Muscle layer of colon (tissue), 2 donors: ENCODE data around the gene C12orf57.

Source experiments
- H3K27ac ChIP-seq: one replicate; pipeline ENCODE4 v1.7.0; 2013; ENCODE audit warnings: low read depth, mild to moderate bottlenecking, low read length, moderate library complexity
- H3K27me3 ChIP-seq, 2 donors: one replicate each; pipeline ENCODE4 v1.7.0; 2013; ENCODE audit warnings: low read length in 2 of 2, mild to moderate bottlenecking in 2 of 2; ENCODE audit not compliant: insufficient read depth in 2 of 2, control insufficient read depth in 1 of 2
- H3K36me3 ChIP-seq: one replicate; pipeline ENCODE4 v1.7.0; 2013; ENCODE audit warnings: mild to moderate bottlenecking, low read length; ENCODE audit not compliant: insufficient read depth
- H3K4me1 ChIP-seq: one replicate; pipeline ENCODE4 v1.7.0; 2013; ENCODE audit warnings: mild to moderate bottlenecking, low read length; ENCODE audit not compliant: insufficient read depth
- H3K4me3 ChIP-seq, 2 donors: one replicate each; pipeline ENCODE4 v1.7.0; 2013; ENCODE audit warnings: low read length in 2 of 2, low read depth in 1 of 2, mild to moderate bottlenecking in 1 of 2, moderate library complexity in 1 of 2
- H3K9ac ChIP-seq: one replicate; pipeline ENCODE4 v1.7.0; 2013; ENCODE audit warnings: low read length
- H3K9me3 ChIP-seq: one replicate; pipeline ENCODE4 v1.7.0; 2013; ENCODE audit warnings: mild to moderate bottlenecking, low read length
- donor health status: abdominal sarcoma.
- donor health status: Adenocarcinoma of cecum.

Gene C12orf57

DNA sequence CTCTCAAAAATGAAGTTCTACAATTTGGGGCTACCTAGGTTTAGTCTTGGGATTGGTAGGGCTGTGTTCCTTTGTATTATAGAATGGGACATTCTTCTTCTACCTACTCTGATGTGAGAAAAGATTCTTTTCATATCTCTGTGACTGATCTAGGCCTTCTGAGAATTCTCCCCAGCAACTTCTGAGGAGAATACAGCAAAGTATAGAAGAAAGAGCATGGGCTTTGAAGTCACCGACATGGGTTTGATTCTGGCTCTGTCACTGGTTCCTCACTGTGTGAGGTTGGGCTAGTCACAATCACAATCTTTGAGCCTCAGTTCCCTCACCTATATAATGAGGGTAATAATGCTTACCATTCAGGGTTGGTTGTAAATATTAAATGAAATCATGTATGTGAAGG is 11.1 kb upstream of the C12orf57 start:
- Histone ChIP-seq H3K36me3 (peaks cover 29% of the 10 kb centered on the region), H3K9ac (no peak overlapping the region), H3K4me3 (no peak overlapping the region), H3K27ac (no peak overlapping the region), H3K27me3 (no peaks in the 10 kb centered on the region), H3K9me3 (no peaks in the 10 kb centered on the region), H3K4me1 (peaks cover 44% of the 10 kb centered on the region)

DNA sequence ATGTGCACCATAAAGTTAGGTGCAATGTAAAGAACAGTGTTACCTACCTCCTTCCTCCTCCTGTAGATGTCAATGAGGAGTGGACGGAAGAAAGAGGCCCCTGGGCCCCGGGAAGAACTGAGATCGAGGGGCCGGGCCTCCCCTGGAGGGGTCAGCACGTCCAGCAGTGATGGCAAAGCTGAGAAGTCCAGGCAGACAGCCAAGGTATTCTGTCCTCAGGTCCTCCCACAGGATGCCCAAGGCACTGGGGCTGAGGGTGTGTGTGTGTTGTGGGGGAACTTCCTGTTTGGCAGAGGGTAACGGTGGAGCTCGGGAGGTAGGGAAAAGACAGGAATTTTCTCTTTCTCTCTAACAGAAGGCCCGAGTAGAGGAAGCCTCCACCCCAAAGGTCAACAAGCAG is 9.7 kb upstream of the C12orf57 start:
- Histone ChIP-seq H3K9ac (no peak overlapping the region), H3K27me3 (no peaks in the 10 kb centered on the region), H3K36me3 (peaks cover 29% of the 10 kb centered on the region), H3K4me1 (peaks cover 54% of the 10 kb centered on the region), H3K27ac (peak overlapping the region; percentile 27), H3K9me3 (no peaks in the 10 kb centered on the region), H3K4me3 (no peak overlapping the region)

DNA sequence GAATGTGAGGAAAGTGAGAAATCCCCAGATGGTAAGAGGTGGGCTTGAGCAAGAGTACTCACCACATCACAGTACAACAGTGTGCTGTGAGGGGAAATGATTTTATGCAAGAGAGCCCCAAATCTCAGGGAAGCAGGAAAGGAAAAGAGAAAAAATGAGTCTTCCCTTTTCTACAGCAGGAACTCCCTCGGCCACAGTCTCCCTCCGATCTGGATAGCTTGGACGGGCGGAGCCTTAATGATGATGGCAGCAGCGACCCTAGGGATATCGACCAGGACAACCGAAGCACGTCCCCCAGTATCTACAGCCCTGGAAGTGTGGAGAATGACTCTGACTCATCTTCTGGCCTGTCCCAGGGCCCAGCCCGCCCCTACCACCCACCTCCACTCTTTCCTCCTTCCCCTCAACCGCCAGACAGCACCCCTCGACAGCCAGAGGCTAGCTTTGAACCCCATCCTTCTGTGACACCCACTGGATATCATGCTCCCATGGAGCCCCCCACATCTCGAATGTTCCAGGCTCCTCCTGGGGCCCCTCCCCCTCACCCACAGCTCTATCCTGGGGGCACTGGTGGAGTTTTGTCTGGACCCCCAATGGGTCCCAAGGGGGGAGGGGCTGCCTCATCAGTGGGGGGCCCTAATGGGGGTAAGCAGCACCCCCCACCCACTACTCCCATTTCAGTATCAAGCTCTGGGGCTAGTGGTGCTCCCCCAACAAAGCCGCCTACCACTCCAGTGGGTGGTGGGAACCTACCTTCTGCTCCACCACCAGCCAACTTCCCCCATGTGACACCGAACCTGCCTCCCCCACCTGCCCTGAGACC is 8.2 kb upstream of the C12orf57 start:
- Histone ChIP-seq H3K27me3 (no peaks in the 10 kb centered on the region), H3K4me1 (peaks cover 44% of the 10 kb centered on the region), H3K9ac (no peak overlapping the region), H3K4me3 (no peak overlapping the region), H3K36me3 (peaks cover 30% of the 10 kb centered on the region), H3K9me3 (no peaks in the 10 kb centered on the region), H3K27ac (no peak overlapping the region)

DNA sequence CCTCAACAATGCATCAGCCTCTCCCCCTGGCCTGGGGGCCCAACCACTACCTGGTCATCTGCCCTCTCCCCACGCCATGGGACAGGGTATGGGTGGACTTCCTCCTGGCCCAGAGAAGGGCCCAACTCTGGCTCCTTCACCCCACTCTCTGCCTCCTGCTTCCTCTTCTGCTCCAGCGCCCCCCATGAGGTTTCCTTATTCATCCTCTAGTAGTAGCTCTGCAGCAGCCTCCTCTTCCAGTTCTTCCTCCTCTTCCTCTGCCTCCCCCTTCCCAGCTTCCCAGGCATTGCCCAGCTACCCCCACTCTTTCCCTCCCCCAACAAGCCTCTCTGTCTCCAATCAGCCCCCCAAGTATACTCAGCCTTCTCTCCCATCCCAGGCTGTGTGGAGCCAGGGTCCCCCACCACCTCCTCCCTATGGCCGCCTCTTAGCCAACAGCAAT is 7.6 kb upstream of the C12orf57 start:
- Histone ChIP-seq H3K4me3 (no peak overlapping the region), H3K4me1 (peaks cover 39% of the 10 kb centered on the region), H3K27ac (no peak overlapping the region), H3K27me3 (no peaks in the 10 kb centered on the region), H3K36me3 (peaks cover 33% of the 10 kb centered on the region), H3K9me3 (no peaks in the 10 kb centered on the region), H3K9ac (no peak overlapping the region)

DNA sequence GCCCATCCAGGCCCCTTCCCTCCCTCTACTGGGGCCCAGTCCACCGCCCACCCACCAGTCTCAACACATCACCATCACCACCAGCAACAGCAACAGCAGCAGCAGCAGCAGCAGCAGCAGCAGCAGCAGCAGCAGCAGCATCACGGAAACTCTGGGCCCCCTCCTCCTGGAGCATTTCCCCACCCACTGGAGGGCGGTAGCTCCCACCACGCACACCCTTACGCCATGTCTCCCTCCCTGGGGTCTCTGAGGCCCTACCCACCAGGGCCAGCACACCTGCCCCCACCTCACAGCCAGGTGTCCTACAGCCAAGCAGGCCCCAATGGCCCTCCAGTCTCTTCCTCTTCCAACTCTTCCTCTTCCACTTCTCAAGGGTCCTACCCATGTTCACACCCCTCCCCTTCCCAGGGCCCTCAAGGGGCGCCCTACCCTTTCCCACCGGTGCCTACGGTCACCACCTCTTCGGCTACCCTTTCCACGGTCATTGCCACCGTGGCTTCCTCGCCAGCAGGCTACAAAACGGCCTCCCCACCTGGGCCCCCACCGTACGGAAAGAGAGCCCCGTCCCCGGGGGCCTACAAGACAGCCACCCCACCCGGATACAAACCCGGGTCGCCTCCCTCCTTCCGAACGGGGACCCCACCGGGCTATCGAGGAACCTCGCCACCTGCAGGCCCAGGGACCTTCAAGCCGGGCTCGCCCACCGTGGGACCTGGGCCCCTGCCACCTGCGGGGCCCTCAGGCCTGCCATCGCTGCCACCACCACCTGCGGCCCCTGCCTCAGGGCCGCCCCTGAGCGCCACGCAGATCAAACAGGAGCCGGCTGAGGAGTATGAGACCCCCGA is 7.0 kb upstream of the C12orf57 start:
- Histone ChIP-seq H3K4me1 (peaks cover 39% of the 10 kb centered on the region), H3K9me3 (no peaks in the 10 kb centered on the region), H3K27ac (peak overlapping the region; percentile 85), H3K27me3 (no peaks in the 10 kb centered on the region), H3K4me3 (peak overlapping the region; percentile 67 to 70), H3K36me3 (peaks cover 39% of the 10 kb centered on the region), H3K9ac (peak overlapping the region; percentile 84)

DNA sequence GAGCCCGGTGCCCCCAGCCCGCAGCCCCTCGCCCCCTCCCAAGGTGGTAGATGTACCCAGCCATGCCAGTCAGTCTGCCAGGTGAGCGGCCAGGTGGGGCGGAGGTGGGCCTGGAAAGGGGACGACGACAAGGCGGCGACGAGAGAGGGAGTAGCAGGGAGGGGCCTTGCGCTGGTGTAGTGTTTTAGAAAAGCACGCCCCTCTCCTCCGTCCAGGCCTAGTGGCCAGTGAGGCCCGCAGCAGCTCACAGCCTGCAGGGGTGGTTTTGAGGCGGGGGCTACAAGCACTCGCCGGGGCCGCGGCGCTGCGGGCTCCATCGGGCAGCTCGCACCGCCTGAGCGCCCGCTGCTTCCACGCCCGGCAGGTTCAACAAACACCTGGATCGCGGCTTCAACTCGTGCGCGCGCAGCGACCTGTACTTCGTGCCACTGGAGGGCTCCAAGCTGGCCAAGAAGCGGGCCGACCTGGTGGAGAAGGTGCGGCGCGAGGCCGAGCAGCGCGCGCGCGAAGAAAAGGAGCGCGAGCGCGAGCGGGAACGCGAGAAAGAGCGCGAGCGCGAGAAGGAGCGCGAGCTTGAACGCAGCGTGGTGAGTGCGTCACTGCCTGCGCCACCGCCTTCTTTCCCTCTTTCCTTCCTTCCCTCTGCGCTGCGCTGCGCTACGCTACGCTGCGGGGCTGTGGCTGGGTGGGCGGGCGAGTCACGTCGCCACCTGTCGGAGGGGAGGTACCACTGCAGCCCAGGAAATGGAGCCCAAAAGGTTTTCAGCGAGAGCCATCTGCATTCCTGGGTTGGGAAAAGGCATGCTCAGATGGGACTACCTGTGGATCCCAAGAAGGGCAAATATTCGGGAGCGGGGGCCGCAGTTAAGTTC is 6.1 kb upstream of the C12orf57 start:
- H3K4me1 ChIP-seq = peaks cover 36% of the 10 kb centered on the region
- no peaks in the 10 kb centered on the region for H3K9me3 ChIP-seq
- H3K9ac ChIP-seq = peak overlapping the region; percentile 84
- peak overlapping the region; percentile 85 for H3K27ac ChIP-seq
- peaks cover 40% of the 10 kb centered on the region for H3K36me3 ChIP-seq
- peak overlapping the region; percentile 67 to 70 for H3K4me3 ChIP-seq
- H3K27me3 ChIP-seq = no peaks in the 10 kb centered on the region

DNA sequence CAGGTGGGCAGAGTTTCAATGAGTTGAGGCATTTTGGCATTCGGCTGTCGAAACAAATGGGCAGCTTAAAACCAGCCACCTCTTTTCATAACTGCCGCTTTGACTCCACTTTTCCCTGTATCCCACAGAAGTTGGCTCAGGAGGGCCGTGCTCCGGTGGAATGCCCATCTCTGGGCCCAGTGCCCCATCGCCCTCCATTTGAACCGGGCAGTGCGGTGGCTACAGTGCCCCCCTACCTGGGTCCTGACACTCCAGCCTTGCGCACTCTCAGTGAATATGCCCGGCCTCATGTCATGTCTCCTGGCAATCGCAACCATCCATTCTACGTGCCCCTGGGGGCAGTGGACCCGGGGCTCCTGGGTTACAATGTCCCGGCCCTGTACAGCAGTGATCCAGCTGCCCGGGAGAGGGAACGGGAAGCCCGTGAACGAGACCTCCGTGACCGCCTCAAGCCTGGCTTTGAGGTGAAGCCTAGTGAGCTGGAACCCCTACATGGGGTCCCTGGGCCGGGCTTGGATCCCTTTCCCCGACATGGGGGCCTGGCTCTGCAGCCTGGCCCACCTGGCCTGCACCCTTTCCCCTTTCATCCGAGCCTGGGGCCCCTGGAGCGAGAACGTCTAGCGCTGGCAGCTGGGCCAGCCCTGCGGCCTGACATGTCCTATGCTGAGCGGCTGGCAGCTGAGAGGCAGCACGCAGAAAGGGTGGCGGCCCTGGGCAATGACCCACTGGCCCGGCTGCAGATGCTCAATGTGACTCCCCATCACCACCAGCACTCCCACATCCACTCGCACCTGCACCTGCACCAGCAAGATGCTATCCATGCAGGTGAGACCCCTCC is 5.2 kb upstream of the C12orf57 start:
- Histone ChIP-seq H3K4me3 (peak overlapping the region in 1 of 2 donors; percentile 70), H3K27ac (peak overlapping the region; percentile 85), H3K4me1 (peaks cover 37% of the 10 kb centered on the region), H3K9ac (peak overlapping the region; percentile 74), H3K9me3 (no peaks in the 10 kb centered on the region), H3K36me3 (peaks cover 38% of the 10 kb centered on the region), H3K27me3 (no peaks in the 10 kb centered on the region)

DNA sequence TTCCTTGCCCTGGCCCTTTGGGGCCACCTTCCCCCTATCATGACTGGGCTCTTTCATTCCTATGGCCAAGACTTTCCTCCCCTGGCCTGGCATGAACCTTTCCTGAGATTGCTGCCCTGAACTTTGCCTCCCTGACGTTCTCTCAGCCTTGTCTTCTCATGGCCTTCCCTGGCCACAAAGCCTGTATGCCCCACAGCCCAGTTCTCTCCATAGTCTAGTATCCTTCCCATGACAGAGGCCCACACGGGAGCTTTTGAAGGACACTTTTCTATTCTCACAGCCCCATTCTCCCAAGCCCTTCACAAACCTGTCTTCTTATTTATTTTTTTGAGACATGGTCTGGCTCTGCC is 4.7 kb upstream of the C12orf57 start:
- Histone ChIP-seq H3K4me1 (peaks cover 31% of the 10 kb centered on the region), H3K4me3 (no peak overlapping the region), H3K9ac (no peak overlapping the region), H3K9me3 (no peaks in the 10 kb centered on the region), H3K27ac (no peak overlapping the region), H3K36me3 (peaks cover 32% of the 10 kb centered on the region), H3K27me3 (no peaks in the 10 kb centered on the region)

DNA sequence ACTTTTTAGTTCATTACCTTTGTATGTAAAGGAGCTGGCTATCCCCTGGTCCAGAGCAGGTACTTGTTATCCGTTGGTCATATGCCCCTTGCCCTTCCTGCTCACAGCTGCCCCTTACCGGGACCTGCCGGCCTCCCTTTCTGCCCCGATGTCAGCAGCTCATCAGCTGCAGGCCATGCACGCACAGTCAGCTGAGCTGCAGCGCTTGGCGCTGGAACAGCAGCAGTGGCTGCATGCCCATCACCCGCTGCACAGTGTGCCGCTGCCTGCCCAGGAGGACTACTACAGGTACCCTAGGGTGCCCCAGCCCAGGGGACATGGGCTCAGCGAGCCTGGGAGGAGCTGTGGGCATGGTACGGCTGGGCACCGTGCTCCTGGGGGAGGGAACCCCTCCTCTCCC is 2.6 kb upstream of the C12orf57 start:
- H3K27ac ChIP-seq = no peak overlapping the region
- no peaks in the 10 kb centered on the region for H3K9me3 ChIP-seq
- H3K4me3 ChIP-seq = no peak overlapping the region
- H3K27me3 ChIP-seq = no peaks in the 10 kb centered on the region
- peaks cover 30% of the 10 kb centered on the region for H3K36me3 ChIP-seq
- H3K4me1 ChIP-seq = peaks cover 39% of the 10 kb centered on the region
- no peak overlapping the region for H3K9ac ChIP-seq

DNA sequence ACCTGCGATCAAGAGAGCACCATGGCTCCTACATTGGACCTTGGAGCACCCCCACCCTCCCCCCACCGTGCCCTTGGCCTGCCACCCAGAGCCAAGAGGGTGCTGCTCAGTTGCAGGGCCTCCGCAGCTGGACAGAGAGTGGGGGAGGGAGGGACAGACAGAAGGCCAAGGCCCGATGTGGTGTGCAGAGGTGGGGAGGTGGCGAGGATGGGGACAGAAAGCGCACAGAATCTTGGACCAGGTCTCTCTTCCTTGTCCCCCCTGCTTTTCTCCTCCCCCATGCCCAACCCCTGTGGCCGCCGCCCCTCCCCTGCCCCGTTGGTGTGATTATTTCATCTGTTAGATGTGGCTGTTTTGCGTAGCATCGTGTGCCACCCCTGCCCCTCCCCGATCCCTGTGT is 2.0 kb upstream of the C12orf57 start:
- peaks cover 42% of the 10 kb centered on the region for H3K4me1 ChIP-seq
- no peaks in the 10 kb centered on the region for H3K9me3 ChIP-seq
- no peak overlapping the region for H3K9ac ChIP-seq
- H3K27ac ChIP-seq = no peak overlapping the region
- peaks cover 32% of the 10 kb centered on the region for H3K36me3 ChIP-seq
- H3K27me3 ChIP-seq = no peaks in the 10 kb centered on the region
- H3K4me3 ChIP-seq = no peak overlapping the region
